ENCODE results near the gene UGCG. TPM values are rescaled to one million over a fixed set of nuclear protein-coding genes. Genes with fewer than 3 reads are reported as not detected.

The UGCG gene
- total RNA-seq, 2 experiments from 2014 or later = 12.4 to 13.5 TPM

DNA sequence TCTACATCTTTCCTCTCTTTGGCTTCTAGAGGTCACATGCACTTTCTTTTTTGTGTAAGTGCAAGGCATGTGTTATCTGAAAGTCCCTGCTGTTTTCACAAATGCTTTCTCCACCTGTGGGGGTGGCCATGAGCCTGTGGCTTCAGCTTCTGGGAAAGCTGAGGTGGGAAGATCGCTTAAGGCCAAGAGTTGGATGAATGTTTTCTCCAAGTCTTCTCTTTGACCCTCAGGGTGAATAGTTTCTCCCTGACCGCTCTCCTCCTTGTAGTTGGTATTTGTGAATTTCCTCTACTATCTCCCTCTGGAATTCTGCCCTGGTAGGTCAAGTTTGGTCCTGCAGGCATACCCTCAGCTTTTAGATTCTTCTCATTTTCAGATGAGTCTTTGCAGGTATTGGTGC is 74.2 kb downstream of the UGCG start:
- Mint-ChIP-seq H3K27ac (no peak overlapping the region), H3K27me3 (no peaks in the 10 kb centered on the region), H3K4me1 (ENCODE audit: low read depth) (no peaks in the 10 kb centered on the region), H3K36me3 (no peaks in the 10 kb centered on the region), H3K4me3 (no peak overlapping the region), H3K9me3 (no peaks in the 10 kb centered on the region)
- ChIA-PET POLR2A (no interaction called here), CTCF (interaction anchor here (1.0 kb wide), 1 partner anchor 104 kb away, joined by 3 read pairs; no protein-coding TSS in a partner anchor)
- intact Hi-C loops (cut with micrococcal nuclease) = no loop called here
- DNase-seq = no peak

DNA sequence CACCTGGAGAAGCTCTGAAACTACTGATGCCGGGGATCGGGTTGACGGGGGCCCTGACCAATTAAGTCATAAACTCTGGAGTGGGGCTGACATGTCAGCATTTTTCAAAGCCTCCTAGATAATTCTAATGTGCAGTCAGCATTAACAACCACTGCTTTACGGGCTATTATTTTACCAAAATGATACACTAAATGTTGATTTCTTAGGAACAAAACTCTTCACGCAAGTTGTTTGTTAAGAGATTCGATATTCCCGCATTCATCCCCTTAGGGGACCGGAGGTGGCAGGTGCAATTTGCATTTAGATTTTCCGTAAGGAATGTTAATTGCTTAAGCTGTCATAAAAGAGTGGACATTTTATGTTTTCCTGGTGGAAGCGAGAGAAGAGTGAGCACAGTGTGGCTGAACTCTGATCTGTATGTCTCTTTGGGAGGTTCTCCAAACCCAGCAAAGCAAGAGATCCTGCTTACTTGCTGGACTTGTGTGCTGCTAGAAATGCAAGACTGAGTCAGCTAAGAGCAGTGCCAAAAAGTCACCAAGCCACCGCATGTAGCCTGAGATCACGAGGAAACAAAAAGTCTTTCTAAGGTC is 77.6 kb downstream of the UGCG start:
- ChIA-PET CTCF (interaction anchor here (0.9 kb wide), 1 partner anchor 101 kb away, joined by 3 read pairs; no protein-coding TSS in a partner anchor), POLR2A (no interaction called here)
- Mint-ChIP-seq H3K36me3 (no peaks in the 10 kb centered on the region), H3K4me1 (ENCODE audit: low read depth) (no peaks in the 10 kb centered on the region), H3K4me3 (no peak overlapping the region), H3K27ac (no peak overlapping the region), H3K27me3 (no peaks in the 10 kb centered on the region), H3K9me3 (no peaks in the 10 kb centered on the region)
- DNase-seq = no peak
- intact Hi-C loops (cut with micrococcal nuclease) = loop anchor here (2.0 kb wide), 1 partner anchor 213 kb away; no protein-coding TSS in a partner anchor

- Mint-ChIP-seq H3K4me1 (ENCODE audit: low read depth) (no peaks in the 10 kb centered on the region), H3K9me3 (no peaks in the 10 kb centered on the region), H3K27ac (no peak overlapping the region), H3K27me3 (no peaks in the 10 kb centered on the region), H3K4me3 (no peak overlapping the region), H3K36me3 (no peaks in the 10 kb centered on the region)
- intact Hi-C loops (cut with micrococcal nuclease) = loop anchor here (2.0 kb wide), 1 partner anchor 215 kb away; no protein-coding TSS in a partner anchor
- CTCF ChIA-PET = no interaction called here
- peak; percentile 37 for DNase-seq
- POLR2A ChIA-PET = no interaction called here
These were observed 79.1 kb downstream of the UGCG start for GRCh38 chr9:111975709-111976108.

DNA sequence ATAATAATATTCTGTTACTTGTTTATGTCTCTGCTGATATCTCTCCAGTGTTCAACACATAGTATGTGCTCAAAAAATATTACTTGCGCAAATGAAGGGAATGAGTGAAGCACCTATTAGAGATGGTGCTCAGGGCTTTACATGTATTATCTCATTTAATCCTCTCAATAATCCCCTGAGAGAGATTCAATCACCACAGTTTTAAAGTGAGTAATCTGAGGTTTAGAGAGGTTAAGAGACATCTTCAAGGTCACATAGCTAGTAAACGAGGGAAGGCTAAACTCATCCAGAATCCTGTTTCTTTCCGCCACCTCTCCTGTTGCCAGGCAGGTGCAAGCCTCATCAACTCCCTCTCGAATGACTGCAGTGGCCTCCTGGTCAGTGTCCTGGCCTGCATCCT is 82.0 kb downstream of the UGCG start:
- no peaks in the 10 kb centered on the region for H3K36me3 Mint-ChIP-seq
- DNase-seq = no peak
- ChIA-PET POLR2A (no interaction called here), CTCF (interaction anchor here (0.5 kb wide), 1 partner anchor 790 kb away, joined by 3 read pairs; no protein-coding TSS in a partner anchor)
- H3K4me1 Mint-ChIP-seq (ENCODE audit: low read depth) = peaks cover 7% of the 10 kb centered on the region
- H3K27ac Mint-ChIP-seq = no peak overlapping the region
- H3K9me3 Mint-ChIP-seq = no peaks in the 10 kb centered on the region
- H3K27me3 Mint-ChIP-seq = peaks cover 8% of the 10 kb centered on the region
- H3K4me3 Mint-ChIP-seq = no peak overlapping the region
- intact Hi-C loops (cut with micrococcal nuclease) = no loop called here

GRCh38 chr9:111979561-111979960 is 82.9 kb downstream of the UGCG start:
- intact Hi-C loops (cut with micrococcal nuclease) = no loop called here
- ChIA-PET CTCF (no interaction called here), POLR2A (no interaction called here)
- Mint-ChIP-seq H3K27me3 (peaks cover 8% of the 10 kb centered on the region), H3K36me3 (no peaks in the 10 kb centered on the region), H3K4me3 (no peak overlapping the region), H3K4me1 (ENCODE audit: low read depth) (peaks cover 13% of the 10 kb centered on the region), H3K27ac (no peak overlapping the region), H3K9me3 (no peaks in the 10 kb centered on the region)
- no peak for DNase-seq

- DNase-seq = no peak
- Mint-ChIP-seq H3K9me3 (no peaks in the 10 kb centered on the region), H3K4me3 (no peak overlapping the region), H3K4me1 (ENCODE audit: low read depth) (peaks cover 19% of the 10 kb centered on the region), H3K36me3 (no peaks in the 10 kb centered on the region), H3K27me3 (peaks cover 11% of the 10 kb centered on the region), H3K27ac (no peak overlapping the region)
- intact Hi-C loops (cut with micrococcal nuclease) = no loop called here
- ChIA-PET POLR2A (no interaction called here), CTCF (no interaction called here)
These were observed 83.8 kb downstream of the UGCG start for GRCh38 chr9:111980398-111980797.

DNA sequence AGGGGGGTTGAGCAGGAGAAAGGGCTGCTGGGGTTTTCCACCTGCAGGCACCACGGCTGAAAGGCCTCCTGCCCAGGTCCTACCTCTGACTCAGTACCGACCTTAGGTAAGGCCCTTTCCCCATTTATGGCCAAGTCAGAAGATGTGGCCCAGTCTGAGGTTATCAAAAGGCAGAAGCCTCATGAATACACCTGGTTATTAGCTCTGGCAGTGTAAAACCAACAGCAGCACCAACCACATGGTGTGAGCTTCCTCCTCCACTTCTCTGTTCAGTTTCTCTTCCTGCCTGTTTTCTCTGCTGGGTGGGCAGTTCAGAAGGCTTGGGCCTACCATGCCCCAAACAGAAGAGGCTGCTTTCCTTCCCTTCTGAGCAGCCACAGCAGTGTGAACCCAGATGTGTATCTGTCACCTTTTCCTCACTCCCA is 86.9 kb downstream of the UGCG start:
- CTCF ChIA-PET = interaction anchor here (1.3 kb wide), 1 partner anchor 224 kb away, joined by 4 read pairs; no protein-coding TSS in a partner anchor
- peaks cover 25% of the 10 kb centered on the region for H3K4me1 Mint-ChIP-seq (ENCODE audit: low read depth)
- no peak for DNase-seq
- POLR2A ChIA-PET = no interaction called here
- no peaks in the 10 kb centered on the region for H3K9me3 Mint-ChIP-seq
- H3K4me3 Mint-ChIP-seq = no peak overlapping the region
- H3K27me3 Mint-ChIP-seq = peaks cover 12% of the 10 kb centered on the region
- no peak overlapping the region for H3K27ac Mint-ChIP-seq
- H3K36me3 Mint-ChIP-seq = no peaks in the 10 kb centered on the region
- intact Hi-C loops (cut with micrococcal nuclease) = no loop called here

- Mint-ChIP-seq H3K9me3 (no peaks in the 10 kb centered on the region), H3K4me3 (no peak overlapping the region), H3K36me3 (no peaks in the 10 kb centered on the region), H3K4me1 (ENCODE audit: low read depth) (peaks cover 25% of the 10 kb centered on the region), H3K27ac (no peak overlapping the region), H3K27me3 (peaks cover 12% of the 10 kb centered on the region)
- ChIA-PET CTCF (interaction anchor here (1.3 kb wide), 1 partner anchor 225 kb away, joined by 4 read pairs; no protein-coding TSS in a partner anchor), POLR2A (no interaction called here)
- intact Hi-C loops (cut with micrococcal nuclease) = no loop called here
- no peak for DNase-seq
These were observed 87.6 kb downstream of the UGCG start for GRCh38 chr9:111984086-111984802.

Small RNA genes within 50 kb of the gene (microRNA-seq; reads per million reads assigned to microRNA genes)
- gene MIR4668 (ENCODE audit: borderline microRNAs expressed, borderline number of aligned reads, borderline replicate concordance) = not detected

Other genes with a start within 250 kb of the UGCG start
- 10 to 100 TPM; 21.7 to 22.1 TPM for gene GNG10, start 235.2 kb upstream of the UGCG start, total RNA-seq
- gene SHOC1, start 101.9 kb upstream of the UGCG start, total RNA-seq = not detected